Upper lobe of right lung (tissue), 1 donor: ENCODE data around the gene ANKRD50. TPM values are rescaled to one million over a fixed set of nuclear protein-coding genes. Genes with fewer than 3 reads are reported as not detected.

ENCODE experiments used
- ATAC-seq: fragments of 200-7000 bp; cut with Tn5 transposase; one replicate; pipeline ENCODE4 v1.9.1; 2020; ENCODE audit warnings: mild to moderate bottlenecking, moderate library complexity
- DNase-seq: peaks from one replicate; pipeline ENCODE4 v3.0.0-alpha.2; 2020
- H3K27ac ChIP-seq: fragments of 200-600 bp; one replicate; pipeline ENCODE4 v1.8.0; 2022
- H3K27me3 ChIP-seq: fragments of 200-600 bp; one replicate; pipeline ENCODE4 v1.8.0; 2022; ENCODE audit warnings: mild to moderate bottlenecking
- H3K36me3 ChIP-seq: fragments of 200-600 bp; one replicate; pipeline ENCODE4 v1.8.0; 2022
- H3K4me1 ChIP-seq: fragments of 200-600 bp; one replicate; pipeline ENCODE4 v1.8.0; 2022
- H3K4me3 ChIP-seq: fragments of 200-600 bp; one replicate; pipeline ENCODE4 v1.8.0; 2022; ENCODE audit warnings: mild to moderate bottlenecking
- H3K9me3 ChIP-seq: fragments of 200-600 bp; one replicate; pipeline ENCODE4 v1.8.0; 2022
- intact Hi-C: fragments of 100-400 bp; cut with DNase I; formaldehyde crosslinking; loops from one replicate; pipeline ENCODE4 v1.11.0; 2022
- total RNA-seq: library from RNA; stranded (reverse); fragmentation: NEBNext Ultra II Directional; extraction: Animal tissue kit (Norgen Biotek cat#: 25700); gene quantifications from one replicate; pipeline ENCODE4 v1.2.1, GENCODE V29; 2021
- TF ChIP-seq, protein P1 (sequence below): fragments of 200-600 bp; IDR thresholded peaks from one replicate; pipeline ENCODE4 v1.8.0; 2022; ENCODE audit warnings: antibody characterized with exemption
- donor health status: DM: no; HTN: yes; CAD: no; lungs with severe emphysema.

The ANKRD50 gene
- total RNA-seq, 1 donor from 2014 or later: 25.9 TPM

DNA sequence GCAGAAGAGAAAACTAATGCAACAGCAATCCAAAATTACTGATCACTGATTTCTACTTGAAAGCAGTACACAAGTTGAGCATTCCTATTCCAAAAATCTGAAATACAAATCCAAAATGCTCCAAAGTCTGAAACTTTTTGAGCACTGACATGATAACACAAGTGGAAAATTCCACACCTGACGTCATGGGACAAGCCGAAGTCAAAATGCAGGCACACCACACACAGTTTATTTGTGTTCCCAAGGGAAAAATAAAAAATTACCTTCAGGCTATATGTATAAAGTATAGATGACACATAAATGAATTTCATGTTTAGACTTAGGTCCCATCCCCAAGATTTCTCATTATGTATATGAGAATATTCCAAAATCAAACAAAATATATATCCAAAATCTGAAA is 20.7 kb downstream of the ANKRD50 start:
- Histone ChIP-seq H3K27ac (no peak overlapping the region), H3K4me3 (no peak overlapping the region), H3K27me3 (no peaks in the 10 kb centered on the region), H3K9me3 (no peaks in the 10 kb centered on the region), H3K4me1 (no peaks in the 10 kb centered on the region), H3K36me3 (no peaks in the 10 kb centered on the region)
- intact Hi-C loops: no loop called here
- DNase-seq (no peak), ATAC-seq (no peak)
- TF ChIP-seq, protein P1, sequence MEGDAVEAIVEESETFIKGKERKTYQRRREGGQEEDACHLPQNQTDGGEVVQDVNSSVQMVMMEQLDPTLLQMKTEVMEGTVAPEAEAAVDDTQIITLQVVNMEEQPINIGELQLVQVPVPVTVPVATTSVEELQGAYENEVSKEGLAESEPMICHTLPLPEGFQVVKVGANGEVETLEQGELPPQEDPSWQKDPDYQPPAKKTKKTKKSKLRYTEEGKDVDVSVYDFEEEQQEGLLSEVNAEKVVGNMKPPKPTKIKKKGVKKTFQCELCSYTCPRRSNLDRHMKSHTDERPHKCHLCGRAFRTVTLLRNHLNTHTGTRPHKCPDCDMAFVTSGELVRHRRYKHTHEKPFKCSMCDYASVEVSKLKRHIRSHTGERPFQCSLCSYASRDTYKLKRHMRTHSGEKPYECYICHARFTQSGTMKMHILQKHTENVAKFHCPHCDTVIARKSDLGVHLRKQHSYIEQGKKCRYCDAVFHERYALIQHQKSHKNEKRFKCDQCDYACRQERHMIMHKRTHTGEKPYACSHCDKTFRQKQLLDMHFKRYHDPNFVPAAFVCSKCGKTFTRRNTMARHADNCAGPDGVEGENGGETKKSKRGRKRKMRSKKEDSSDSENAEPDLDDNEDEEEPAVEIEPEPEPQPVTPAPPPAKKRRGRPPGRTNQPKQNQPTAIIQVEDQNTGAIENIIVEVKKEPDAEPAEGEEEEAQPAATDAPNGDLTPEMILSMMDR: no peak

DNA sequence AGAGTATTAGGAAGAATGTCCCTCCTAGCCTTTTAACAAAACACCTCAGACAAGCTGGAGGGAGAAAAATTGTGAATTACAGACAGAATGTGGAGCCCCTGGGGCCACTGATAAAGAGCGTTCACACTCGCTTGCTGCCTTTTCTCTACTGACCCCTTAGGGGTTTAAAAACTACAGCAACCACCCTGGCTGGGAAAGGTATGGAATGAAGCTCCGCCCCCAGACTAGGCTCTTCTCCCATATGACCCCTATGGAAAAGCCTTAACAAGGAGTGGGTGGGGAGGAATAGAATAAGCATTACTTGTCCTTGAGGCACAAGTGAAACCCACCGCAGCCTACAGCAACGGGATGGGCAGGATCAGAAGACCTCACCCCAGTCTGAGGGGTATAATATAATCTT is 26.3 kb downstream of the ANKRD50 start:
- H3K27me3 ChIP-seq: no peaks in the 10 kb centered on the region
- no peak for ATAC-seq
- H3K4me3 ChIP-seq: no peak overlapping the region
- no peaks in the 10 kb centered on the region for H3K9me3 ChIP-seq
- no peaks in the 10 kb centered on the region for H3K36me3 ChIP-seq
- TF ChIP-seq, protein P1: no peak
- H3K4me1 ChIP-seq: no peaks in the 10 kb centered on the region
- H3K27ac ChIP-seq: no peak overlapping the region
- intact Hi-C loops: no loop called here
- DNase-seq: no peak

DNA sequence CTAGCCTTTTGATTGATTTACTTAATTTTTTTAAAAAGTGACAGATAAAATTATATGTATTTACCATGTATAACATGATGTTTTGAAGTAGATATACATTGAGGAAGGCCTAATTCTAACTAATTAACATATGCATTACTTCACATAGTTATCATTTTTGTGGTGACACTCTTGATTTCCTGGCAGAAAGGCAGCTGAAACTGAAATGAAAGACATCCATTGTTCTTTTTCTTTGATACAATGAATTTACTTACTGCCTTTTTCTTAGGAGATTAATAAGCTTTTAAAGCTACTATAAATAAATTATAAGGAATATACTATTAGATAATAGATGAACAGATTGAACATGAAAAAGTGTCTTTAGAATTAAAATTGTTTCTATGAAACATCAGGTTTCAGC is 26.7 kb downstream of the ANKRD50 start:
- ATAC-seq (no peak), DNase-seq (no peak)
- H3K27me3 ChIP-seq: no peaks in the 10 kb centered on the region
- no peaks in the 10 kb centered on the region for H3K9me3 ChIP-seq
- no peak overlapping the region for H3K4me3 ChIP-seq
- intact Hi-C loops: no loop called here
- H3K27ac ChIP-seq: no peak overlapping the region
- H3K36me3 ChIP-seq: no peaks in the 10 kb centered on the region
- H3K4me1 ChIP-seq: no peaks in the 10 kb centered on the region
- TF ChIP-seq, protein P1: no peak

DNA sequence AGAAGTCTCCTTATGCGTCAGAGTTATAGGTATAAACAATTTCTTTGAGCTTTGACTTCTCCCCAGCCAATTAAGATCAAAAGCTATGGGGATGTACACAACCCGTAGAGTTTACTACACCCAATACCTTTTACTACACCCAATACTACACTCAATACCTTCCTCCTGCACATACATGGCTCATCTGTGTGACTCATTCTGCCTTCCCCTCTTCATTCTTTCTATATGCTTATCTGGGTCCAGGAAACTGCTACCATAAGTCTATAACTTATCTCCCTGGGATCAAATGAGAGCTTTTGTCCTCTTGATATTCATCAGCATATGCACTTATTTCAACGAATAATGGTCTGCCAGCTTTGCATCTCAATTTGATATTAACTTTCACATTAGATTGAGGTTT is 28.2 kb downstream of the ANKRD50 start:
- H3K4me3 ChIP-seq: no peak overlapping the region
- no peaks in the 10 kb centered on the region for H3K27me3 ChIP-seq
- H3K36me3 ChIP-seq: no peaks in the 10 kb centered on the region
- DNase-seq (no peak), ATAC-seq (no peak)
- no peaks in the 10 kb centered on the region for H3K9me3 ChIP-seq
- no peaks in the 10 kb centered on the region for H3K4me1 ChIP-seq
- intact Hi-C loops: no loop called here
- H3K27ac ChIP-seq: no peak overlapping the region
- TF ChIP-seq, protein P1: no peak

DNA sequence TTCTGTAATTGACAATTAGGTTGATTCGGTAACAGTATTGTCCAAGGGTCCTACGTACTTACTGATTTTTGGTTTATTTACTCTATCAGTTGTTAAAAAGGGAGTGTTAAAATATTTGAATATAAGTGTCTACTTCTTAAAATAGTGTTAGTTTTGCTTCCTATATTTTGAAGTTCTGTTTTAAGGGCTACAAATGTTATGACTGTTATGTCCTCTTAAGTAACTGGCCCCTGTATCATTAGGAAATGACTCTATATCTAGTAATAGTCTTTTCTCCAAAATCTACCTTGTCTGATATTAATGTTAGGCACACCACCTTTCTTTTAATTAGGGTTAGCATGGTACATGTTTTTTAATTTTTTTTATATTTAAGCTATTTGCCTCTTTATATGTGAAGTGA is 30.1 kb downstream of the ANKRD50 start:
- H3K36me3 ChIP-seq: peaks cover 13% of the 10 kb centered on the region

More for the DNA sequence above, 30.1 kb downstream of the ANKRD50 start:
- H3K27ac ChIP-seq: no peak overlapping the region
- no peaks in the 10 kb centered on the region for H3K9me3 ChIP-seq
- no peaks in the 10 kb centered on the region for H3K27me3 ChIP-seq
- no peak overlapping the region for H3K4me3 ChIP-seq
- intact Hi-C loops: no loop called here
- DNase-seq (no peak), ATAC-seq (no peak)
- H3K4me1 ChIP-seq: no peaks in the 10 kb centered on the region
- TF ChIP-seq, protein P1: no peak
